Measurements from ENCODE around the gene GIGYF1.

DNA sequence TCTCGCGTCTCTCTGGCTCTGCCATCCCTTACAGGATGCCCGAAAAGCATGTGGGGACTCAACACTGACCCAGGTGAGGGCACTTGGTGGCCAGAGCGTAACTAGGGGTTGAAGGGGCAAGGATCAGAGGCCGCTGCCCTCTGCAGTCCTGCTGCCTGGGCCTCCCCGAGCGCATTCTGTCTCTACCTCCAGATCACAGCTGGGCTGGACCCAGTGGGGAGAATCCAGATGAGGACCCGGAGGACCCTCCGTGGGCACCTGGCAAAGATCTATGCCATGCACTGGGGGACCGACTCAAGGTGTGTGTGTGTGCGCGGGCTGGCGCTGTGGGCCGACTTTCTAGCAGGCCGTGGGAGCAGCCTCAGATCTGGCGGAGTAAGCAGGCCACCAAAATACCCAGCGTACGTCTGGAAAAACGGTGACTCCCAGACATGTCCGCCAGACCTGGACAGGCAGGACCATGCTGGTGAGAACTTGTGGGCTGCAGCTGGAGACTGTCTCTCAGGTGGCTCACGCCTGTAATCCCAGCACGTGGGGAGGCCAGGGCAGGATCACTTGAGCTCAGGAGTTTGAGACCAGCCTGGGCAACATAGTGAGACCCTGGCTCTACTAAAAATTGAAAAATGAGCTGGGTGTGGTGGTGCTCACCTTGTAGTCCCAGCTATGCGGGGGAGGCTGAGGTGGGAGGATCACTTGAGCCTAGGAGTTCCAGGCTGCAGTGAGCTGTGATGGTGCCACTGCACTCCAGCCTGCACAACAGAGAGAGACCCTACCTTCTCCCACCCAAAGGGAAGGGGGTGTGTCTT is 17.3 kb downstream of the GIGYF1 start:
- TF ChIP-seq ZFP3 (CRISPR knock-in tag; IDR thresholded peaks at IDR 0.05) (no peak), PPARA (CRISPR knock-in tag; IDR thresholded peaks at IDR 0.05; ENCODE audit: borderline replicate concordance) (no peak), PATZ1 (CRISPR knock-in tag; IDR thresholded peaks at IDR 0.05; ENCODE audit: borderline replicate concordance) (no peak), BACH2 (CRISPR knock-in tag; IDR thresholded peaks at IDR 0.05; ENCODE audit: borderline replicate concordance) (no peak), RARB (CRISPR knock-in tag; IDR thresholded peaks at IDR 0.05) (no peak), ARNTL (CRISPR knock-in tag; IDR thresholded peaks at IDR 0.05; ENCODE audit: borderline replicate concordance, low read depth) (no peak), GLIS3 (CRISPR knock-in tag; IDR thresholded peaks at IDR 0.05) (no peak), ISL1 (CRISPR knock-in tag; IDR thresholded peaks at IDR 0.05) (no peak), ZC3H10 (CRISPR knock-in tag; IDR thresholded peaks at IDR 0.05) (no peak), TSHZ2 (CRISPR knock-in tag; IDR thresholded peaks at IDR 0.05) (no peak), CSDC2 (CRISPR knock-in tag; IDR thresholded peaks at IDR 0.05) (no peak), CREB5 (CRISPR knock-in tag; IDR thresholded peaks at IDR 0.05; ENCODE audit: low read depth) (no peak), CSRNP3 (CRISPR knock-in tag; IDR thresholded peaks at IDR 0.05) (no peak), OSR1 (CRISPR knock-in tag; IDR thresholded peaks at IDR 0.05) (no peak)

All from SK-N-SH treated with all-trans-retinoic acid at 6 μM for 48 hours (cell line).